NCI-H2227 treated with DMSO at 0.1 percent for 48 hours (cell line): Measurements from ENCODE around the gene EIF3F.
"Not testable (repeated sequence)": the region's sequence is repeated elsewhere in the genome, so short reads cannot be mapped to it uniquely, and the experiment has no call there.

ENCODE experiments used
- DNase-seq: peaks from one replicate; lab custom pipeline; 2025; lab: John Stamatoyannopoulos, UW

The EIF3F gene

DNA sequence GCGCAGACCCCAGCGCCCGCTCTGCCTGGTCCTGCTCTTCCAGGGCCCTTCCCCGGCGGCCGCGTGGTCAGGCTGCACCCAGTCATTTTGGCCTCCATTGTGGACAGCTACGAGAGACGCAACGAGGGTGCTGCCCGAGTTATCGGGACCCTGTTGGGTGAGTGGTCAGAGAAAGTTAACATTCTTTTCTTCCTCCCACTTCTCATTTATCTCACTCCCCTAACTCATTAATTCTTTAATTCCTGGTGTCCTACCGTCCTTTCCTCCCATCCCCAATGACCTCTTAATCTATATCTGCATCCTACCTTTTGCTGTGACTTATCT lies 385 bp downstream of the EIF3F start:
- DNase-seq: not testable (repeated sequence)

DNA sequence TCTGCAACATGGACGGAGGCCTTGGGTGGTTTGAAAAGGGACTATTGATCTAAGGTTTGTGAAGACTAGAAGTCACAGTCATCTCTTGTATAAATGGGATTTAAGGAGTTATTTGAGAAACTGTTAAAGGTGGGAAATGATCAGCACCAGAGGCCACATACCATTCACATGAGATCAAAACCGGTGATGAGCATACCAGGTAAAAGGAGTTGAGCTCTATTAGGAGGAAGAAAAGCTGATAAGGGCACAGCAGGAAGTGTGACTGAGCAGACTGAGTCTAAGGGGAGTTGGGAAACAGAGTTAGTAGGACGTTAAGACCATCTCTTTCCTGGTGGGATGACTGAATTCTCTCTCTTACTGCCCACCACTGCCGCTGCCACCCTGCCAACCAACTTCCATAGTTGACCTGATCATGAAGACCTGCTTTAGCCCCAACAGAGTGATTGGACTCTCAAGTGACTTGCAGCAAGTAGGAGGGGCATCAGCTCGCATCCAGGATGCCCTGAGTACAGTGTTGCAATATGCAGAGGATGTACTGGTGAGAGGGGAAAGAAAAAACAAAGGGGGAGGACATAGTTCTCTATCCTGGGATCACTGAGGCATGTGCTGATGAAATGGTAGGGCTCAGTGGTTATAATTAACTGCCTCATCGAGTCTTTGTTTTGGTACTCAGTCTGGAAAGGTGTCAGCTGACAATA lies 7.6 kb downstream of the EIF3F start:
- DNase-seq: no peak

DNA sequence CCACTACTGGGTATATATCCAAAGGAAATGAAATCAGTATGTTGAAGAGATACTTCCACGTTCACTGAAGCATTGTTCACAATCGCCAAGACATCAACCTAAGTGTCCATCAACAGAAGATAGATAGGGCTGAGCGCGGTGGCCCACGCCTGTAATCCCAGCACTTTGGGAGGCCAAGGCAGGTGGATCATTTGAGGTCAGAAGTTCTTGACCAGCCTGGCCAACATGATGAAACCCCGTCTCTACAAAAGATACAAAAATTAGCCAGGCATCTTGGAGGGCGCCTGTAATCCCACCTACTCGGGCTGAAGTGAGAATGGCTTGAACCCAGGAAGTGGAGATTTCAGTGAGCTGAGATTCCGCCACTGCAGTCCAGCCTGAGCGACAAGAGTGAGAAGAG lies 12.7 kb downstream of the EIF3F start:
- no peak for DNase-seq

DNA sequence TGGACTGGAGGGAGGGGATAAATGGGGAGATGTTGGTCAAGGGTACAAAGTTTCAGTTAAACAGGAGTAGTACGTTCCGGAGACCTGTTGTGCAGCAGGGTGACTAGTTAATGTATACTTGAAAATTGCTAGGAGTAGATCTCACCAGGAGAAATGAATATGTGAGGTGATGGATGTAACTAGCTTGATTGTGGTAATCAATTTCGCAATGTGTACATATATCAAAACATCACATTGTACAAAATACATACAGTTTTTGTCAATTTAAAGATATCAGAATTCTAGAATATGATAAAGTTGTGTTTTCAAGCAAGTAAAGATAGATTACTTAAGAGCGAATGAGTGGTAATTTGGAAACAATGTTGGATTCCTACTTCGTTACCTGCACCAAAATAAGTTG lies 13.3 kb downstream of the EIF3F start:
- DNase-seq: no peak

DNA sequence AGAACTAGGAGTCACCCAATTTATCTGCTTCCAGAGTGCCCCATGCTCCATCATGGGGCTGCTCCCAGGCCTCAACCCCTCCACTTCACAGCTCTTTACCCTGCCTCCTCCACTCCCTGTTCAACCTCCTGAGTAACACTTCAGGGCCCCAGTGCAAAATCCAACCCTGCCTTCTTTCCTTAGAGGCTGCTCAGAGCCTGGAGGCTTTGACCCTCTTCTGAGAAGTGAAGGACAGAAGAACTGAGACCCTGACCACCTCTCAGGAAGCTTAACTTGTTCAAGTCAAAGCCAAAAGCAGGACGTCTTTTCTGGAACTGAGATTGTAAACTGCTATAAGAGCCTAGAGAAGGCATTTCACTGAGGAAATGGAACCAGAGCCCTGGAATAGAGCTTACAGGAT lies 15.5 kb downstream of the EIF3F start:
- DNase-seq: no peak

DNA sequence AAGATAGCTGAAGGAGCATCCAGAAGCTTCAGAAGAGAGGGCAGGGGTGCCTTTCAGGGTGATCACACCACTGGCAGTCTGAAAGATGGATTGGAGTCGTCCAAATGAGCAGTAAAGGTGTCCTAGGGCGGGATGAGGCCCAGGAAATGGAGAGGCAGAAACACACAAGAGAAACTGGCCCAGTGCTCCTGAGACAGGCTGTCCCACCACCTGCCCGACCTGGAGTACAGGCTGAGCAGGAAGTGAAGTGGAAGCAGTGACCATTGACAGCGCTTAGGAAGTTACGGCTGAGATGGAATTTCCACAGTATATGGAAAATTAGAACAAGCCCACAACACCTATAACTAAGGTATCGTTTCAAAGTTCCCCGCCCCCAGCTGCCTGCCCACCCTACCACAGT lies 16.1 kb downstream of the EIF3F start:
- no peak for DNase-seq

DNA sequence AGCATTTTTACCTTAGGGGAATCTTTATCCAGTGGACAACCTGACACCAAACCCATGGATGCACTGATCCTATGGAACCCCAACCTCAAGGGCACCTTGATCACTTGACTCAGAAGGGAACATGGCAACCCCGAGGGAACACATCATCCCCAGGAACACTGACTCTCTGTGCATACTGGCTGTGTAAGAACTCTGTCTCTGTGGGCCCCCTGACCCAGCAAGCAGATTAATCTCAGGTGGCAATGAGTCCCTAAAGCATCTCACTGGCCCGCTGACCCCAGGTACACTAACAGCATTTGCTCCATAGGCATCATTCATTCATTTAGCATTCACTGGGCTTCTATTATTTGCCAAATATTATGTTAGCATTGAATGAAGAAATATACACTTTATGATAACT lies 16.9 kb downstream of the EIF3F start:
- DNase-seq: no peak

DNA sequence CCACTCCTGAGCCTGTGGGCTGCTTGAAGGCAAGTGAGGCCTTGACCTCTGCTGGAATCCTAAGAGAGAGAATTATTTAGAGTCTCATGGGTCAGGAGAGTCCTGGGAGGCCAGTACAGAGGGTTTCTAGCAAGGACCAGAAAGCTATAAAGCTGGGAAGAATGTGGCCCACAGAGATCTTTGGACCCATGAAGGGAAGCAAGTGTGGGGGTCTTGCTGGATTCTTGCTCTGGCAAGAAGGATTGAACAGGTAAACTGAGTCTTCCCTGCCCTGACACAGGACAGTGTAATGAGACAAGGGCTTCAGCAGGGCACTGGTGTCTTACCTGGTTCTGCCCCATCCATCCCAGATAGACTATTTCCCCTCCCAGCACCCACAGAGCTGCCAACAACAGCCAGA lies 18.4 kb downstream of the EIF3F start:
- no peak for DNase-seq

DNA sequence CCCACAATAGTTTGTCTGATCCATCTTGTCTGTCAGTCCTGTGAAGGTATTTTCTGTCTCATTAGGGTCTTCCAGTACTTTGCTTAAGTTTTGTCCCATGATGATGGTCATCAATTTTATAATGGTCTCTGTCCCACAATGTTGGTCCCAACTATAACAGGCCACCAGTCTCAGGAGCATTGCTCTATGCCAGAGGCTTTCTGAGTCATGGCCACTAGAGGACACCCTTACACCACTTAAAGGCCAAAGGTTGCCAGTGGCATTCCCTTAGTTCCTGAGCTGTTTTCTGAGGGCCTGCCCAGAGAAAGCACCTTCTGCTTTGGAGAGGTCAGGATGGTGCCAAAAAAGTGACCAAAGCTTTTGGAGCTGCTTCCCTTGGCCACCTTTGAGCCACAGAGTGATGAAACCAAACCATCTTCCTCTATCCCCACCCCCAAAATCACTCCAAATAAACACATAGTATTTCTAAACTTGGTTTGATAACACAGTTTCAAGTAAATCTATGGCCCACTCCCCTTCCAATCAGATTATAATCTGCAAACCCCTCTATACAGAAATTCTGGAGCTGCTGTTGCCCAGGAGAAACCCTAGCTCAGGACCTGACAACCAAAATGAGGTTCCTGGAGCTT lies 19.3 kb downstream of the EIF3F start:
- peak; percentile 67 for DNase-seq

DNA sequence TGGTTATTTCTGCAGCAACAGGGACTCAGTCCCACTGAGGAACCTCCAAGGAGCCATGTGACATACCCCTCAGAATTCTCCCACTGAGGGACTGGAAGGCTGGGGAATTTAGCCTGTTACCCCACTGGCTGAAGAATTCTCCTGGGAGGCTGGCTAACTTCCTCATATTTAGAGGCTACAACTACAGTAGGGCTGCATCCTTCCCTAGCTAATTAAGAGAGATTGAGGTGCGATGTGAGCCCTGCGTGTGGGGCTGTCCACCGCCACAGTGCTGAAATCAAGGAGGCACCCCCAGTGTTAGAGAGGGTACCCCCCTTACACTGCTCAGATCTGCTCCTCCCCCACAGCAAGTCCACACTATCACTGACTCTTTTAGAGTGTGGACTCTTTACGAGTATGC lies 21.1 kb downstream of the EIF3F start:
- DNase-seq: no peak

DNA sequence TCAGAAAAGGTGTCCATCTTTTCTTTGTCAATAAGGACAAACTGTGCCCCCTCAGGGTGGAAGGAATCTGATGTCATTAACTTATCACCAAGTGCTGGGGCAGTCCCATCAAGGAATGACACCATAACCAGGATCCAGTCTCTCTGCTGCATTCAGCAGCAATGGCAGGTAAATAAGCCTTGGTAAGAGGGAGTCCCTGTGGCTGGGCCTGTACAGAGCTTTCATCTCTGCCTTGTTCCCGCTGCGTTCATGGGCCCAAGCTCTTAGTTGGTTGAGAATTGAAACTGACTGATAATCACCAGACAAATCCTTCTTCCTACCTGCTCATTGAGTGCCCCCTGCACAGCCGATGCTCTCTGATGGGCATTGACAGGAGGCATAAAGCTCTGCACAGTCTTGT lies 22.7 kb downstream of the EIF3F start:
- no peak for DNase-seq

DNA sequence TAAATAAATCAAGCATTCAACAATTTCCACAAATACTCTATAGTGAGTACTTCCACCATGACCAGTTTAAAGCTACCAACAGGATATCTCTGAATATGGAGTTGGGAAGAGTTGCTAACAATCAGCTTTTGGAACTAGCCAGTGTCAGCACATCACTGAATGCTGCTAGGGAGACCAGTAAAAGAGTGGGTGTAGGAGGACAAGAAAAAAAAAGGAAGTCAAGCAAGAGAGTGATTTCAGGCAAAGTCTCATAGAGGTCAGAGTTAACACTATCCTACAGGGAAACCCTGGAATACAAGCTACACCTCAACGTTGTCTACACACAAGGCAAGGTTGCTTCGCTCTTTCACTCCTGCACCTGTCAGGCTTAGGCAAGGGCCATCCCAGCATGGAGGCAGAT lies 24.2 kb downstream of the EIF3F start:
- DNase-seq: no peak

DNA sequence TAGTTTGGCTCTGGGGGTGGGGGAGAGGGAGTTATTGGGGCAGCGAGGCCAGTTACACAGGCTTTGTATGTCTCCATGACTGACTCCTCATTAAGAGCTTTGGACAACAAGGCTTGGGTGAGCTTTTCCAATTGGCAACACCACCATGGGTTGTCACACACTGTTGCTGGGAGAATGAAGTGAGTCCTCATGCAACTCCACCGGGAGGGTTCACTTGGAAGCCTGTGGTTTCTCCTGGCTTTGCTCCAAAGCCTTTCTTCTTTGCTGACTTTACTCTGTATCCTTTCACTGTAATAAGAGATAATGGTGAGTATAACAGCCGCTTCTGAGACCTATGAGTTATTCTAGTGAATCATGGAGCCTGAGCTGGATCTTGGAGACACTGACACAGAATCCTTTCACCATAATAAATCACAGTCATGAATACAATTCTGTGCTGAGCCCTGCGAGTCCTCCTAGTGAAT lies 24.9 kb downstream of the EIF3F start:
- DNase-seq: no peak

DNA sequence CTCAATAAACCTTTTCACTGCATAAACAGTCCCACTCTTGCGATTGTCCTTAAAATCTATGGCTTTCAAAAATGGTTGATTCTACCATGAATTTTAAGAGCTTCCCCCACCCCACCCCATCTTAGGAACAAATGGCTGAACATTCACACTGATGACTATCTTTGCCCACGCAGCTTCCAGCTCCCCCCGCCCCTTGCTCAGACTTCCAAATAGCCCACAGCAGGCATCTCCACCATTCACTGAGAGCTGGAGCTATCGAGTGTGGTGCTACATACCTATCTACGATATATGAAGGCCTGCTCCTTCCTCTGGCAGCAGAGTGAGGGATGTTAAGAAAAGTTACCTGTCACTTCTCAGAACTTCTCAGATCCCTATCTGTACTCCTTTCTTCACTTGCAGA lies 26.7 kb downstream of the EIF3F start:
- DNase-seq: no peak

DNA sequence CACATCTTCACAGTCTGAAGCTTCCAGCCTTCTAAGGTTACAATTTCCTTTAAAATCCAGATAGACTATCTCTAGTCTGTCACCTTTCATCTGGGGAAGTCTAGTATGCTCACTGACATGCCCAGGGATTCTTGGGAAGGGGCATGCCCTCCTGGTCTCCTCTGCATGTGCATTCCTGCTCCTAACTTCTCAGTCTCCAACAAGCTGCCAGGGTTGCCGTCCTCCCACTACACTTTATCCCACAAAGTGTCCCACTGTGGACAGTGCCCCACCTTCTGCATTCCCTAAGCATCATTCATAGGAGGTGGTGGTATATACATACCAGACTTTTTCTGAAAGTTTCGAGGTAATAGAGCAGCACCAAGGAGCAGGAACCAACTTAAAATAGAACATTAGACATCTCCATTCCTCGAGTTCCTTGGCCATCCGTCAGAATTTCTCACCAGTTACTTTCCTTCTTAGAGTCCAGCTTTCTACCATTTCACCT lies 28.7 kb downstream of the EIF3F start:
- no peak for DNase-seq

DNA sequence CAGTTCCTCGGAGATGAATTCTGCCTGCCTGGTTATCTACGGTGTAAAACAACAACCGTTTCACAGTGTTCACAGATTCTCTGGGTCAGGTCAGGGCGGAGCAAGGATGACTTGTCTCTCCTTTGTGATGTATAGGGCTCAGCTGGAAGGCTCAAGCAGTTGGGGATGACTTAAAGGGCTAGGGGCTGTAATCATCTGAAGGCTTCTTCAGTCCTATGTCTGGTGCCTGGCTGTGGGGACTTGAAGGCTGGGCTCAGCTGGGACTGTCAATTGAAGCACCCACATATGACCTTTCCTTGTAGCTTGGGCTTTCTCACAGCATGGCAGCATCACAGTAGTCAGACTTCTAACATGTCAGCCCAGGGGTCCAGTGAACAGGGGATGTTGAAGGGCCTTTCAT lies 29.3 kb downstream of the EIF3F start:
- no peak for DNase-seq

DNA sequence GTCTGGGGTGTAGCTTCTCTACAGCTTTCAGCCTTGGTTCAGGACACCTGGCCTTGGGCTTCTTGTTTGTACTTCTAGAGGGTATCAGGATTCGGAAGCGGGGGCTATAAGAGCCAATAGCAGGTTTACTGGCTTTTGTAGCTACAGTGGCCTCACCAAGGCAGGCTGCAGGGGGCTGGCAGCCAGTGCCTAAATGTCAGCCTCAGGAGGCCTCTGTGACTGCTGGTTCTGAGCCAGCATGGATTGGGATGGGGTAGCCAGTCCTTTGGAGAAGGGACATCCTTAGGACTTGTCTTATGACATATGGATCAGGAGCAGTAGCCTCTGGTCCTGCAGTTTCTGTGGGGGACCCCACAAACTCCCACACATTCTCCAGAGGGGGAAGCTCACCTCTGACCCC lies 29.9 kb downstream of the EIF3F start:
- DNase-seq: no peak

DNA sequence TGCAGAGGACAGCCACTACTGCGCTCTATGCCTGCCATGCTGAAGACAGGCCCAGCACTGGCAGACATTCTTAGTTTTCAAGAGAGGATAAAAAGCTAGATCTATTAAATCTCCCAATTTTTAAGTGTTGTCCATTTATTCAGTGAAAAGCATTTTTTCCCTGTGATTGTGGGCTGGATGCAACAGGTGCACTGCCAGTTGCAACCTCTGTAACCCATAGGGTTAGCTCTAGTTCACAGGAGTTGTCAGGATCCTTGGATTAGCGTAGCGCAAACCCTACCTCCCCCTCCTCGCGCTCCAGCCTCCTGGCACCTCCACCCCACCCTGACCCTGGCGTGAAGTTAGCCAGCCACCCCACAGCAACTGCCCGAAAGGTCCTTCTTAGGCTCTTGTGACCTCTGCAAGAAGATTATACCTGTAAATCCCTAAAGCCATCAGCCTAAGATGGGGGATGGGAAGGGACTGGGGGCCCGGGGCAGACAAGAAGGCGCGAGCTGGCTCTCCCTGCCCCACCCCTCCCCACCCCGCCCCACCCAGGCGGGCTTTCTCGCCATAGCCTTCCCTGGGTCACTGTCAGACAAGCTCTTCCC lies 30.9 kb downstream of the EIF3F start:
- no peak for DNase-seq

DNA sequence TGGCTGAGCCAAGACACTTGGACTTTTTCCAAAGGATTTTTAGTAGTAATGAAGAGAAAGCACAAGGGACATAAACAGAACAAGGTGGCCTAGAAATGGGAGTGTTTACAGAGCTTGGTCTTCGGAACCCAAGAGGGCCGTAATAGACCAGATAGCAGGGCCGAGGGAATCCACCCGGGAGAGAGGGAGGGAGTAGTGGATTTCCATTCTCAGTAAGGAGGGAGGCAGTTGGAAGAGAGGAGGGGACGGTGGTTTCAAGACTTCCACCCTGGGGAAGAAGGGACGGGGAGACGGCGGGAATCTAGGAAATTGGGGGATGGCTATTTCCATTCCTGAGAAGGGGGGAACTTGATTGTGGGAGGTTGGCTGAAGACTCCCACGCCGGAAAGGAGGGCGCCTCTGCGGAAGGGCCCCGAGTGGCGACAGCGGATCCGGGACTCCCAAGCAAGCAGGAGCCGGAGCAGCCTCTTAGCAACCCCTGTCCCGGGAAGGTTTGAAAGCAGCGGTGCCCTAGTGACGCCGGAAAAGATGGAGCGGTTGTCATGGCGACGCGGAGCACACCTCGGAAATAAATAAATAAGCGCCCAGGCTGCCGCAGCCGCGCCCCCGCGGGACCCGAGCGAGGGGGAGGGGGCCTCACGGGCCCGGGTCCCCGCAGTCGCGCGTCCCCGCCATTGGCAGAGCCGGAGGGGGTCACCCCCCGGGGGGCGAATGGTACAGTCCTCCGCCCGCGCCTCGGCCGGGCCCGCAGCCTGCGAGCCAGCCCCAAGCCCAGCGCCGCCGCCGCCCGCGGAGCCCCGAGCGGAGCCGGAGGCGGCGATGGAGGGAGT lies 31.6 kb downstream of the EIF3F start:
- DNase-seq: peak; percentile 59

DNA sequence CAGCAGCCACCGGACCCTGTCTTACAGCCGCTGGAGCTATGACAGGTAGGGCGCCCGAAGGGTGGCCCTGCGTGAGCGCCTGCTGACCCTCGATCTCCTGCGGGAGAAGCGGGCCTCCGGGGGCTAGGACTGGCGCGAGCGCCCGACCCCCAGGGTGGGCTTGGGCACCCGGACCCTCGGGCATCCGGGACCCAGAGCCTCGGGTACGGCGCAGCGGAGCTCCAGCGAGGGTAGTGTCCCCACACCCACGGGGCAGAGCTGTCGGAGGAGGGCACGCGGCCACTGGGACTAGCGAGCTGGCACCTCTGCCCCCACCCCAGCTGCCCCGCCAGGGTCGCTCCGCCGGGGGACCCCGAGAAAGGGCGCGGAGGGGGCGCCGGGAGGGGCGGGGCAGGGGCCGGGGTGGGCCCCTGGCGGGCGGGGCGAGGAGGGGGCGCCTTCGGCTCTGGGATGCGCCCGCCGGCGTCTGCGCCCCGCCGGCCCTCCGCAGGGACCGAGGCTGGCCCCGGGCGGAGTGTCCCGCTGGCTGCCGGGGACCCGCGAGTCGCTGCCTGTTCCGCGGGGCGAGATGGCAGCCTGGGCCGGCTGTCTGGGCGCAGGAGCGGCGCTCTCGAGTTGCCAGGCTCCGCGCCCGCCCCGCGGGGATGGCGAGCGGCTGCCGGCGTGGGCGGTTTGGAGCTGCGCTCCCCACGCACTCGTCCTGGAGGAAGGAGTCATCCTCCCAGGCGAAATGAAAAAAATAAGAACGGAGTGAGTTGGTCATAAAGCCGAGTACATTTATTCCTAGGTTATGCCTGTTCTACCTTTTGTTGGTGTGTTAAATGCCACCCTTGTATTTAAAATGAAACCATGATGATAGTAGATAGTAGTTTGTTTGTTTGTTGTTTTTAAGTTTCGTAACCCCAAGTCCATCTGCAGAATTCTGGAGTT lies 32.4 kb downstream of the EIF3F start:
- DNase-seq: no peak

DNA sequence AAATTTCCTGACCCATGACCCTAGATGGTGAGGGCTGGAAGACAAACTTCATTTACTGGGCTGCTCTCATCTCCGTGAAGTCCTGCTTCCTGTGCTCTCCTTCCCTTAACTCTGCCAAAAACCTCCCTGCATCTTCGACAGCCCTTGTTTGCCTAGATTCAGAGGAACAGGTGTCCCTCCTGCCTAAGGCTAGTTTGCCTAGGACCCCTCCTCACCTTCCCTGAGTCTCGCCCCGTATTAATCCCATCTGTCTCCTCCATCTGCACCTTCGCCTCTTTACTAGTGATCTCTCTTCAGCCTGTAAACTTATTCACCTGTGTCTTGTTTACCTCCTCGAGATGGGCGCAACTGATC lies 33.1 kb downstream of the EIF3F start:
- no peak for DNase-seq

DNA sequence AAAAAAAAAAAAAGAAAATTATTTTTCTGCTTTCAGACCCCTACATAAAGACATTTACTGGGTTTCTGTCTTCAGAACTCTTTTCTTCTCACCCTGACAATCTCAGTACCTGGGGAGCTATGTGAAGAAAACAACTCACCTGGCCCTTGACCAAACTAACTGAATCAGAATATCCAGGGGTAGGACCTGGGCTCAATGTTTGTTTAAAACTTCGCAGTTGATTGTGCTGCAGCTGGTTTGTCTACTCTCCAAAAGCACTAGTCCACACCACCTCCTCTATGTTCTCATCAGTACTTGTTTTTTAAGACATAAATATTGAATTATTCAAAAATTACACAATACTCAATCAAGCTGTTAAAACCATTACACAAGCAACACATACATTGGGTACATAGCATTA lies 34.8 kb downstream of the EIF3F start:
- DNase-seq: no peak
